ENCODE data around the gene SCN3B. TPM values are rescaled to one million over a fixed set of nuclear protein-coding genes. Genes with fewer than 3 reads are reported as not detected.

Gene SCN3B
- total and polyA plus RNA-seq, 2 of the 4 experiments (the other 2 are of a cell fraction): under 0.01 to 0.03 TPM

- no peak for TF ChIP-seq NFE2L2 (IDR thresholded peaks at IDR 0.05; ENCODE audit: low read depth, low read length)
Observed at GRCh38 chr11:123581651-123582399, 72.6 kb downstream of the SCN3B start (continued).

GRCh38 chr11:123580557-123581275, 73.7 kb downstream of the SCN3B start:
- Histone ChIP-seq H3K4ac (ENCODE audit: low read depth, low read length) (no peak overlapping the region), H4K5ac (ENCODE audit: low read depth, low read length) (no peak overlapping the region), H2AK5ac (ENCODE audit: low read depth, low read length) (no peak overlapping the region), H3K36me3 (ENCODE audit: control insufficient read depth, insufficient read depth, low read length) (no peaks in the 10 kb centered on the region), H3K9me1 (ENCODE audit: insufficient read depth, low read length) (peaks cover 4% of the 10 kb centered on the region), H3K27ac (ENCODE audit: insufficient read depth, low read length) (no peak overlapping the region), H2BK120ac (ENCODE audit: low read depth, low read length) (no peak overlapping the region), H2BK5ac (ENCODE audit: low read depth, low read length, poor library complexity, severe bottlenecking) (no peak overlapping the region), H2AK9ac (replicated peaks; ENCODE audit: low read depth, low read length, poor library complexity) (no peak overlapping the region), H3K56ac (ENCODE audit: extremely low read depth, insufficient read depth, low read length) (no peak overlapping the region), H2AFZ (replicated peaks; ENCODE audit: low read length, poor library complexity) (peak overlapping the region; percentile 33), H3K79me1 (ENCODE audit: low read depth in 1 of 2, low read length in 2 of 2) (0 out of 4 replicates have a peak, but pooled peaks cover 0 to 3% of the 10 kb centered on the region in 2 experiments), H3K4me1 (ENCODE audit: control insufficient read depth, insufficient read depth, low read length) (no peaks in the 10 kb centered on the region), H3K9ac (ENCODE audit: low read depth, low read length) (no peak overlapping the region), H3K23ac (ENCODE audit: low read depth, low read length) (no peak overlapping the region), H3K27me3 (ENCODE audit: control insufficient read depth, insufficient read depth, low read length) (no peaks in the 10 kb centered on the region), H4K91ac (ENCODE audit: insufficient read depth, low read depth, low read length) (no peak overlapping the region), H3K18ac (ENCODE audit: low read depth, low read length) (no peak overlapping the region), H4K20me1 (ENCODE audit: insufficient read depth, low read length) (peaks cover 4% of the 10 kb centered on the region; the same call in 1 of the 2 replicates), H2BK20ac (ENCODE audit: low read depth, low read length) (no peak overlapping the region), H4K8ac (ENCODE audit: low read depth in 2 of 2, low read length in 2 of 2) (no peak overlapping the region), H2BK15ac (ENCODE audit: low read depth, low read length) (no peak overlapping the region), H3K9me3 (ENCODE audit: control insufficient read depth, insufficient read depth, low read length) (no peaks in the 10 kb centered on the region), H3K4me3 (ENCODE audit: insufficient read depth, low read depth, low read length) (no peak overlapping the region), H3K14ac (replicated peaks; ENCODE audit: low read depth, low read length) (no peak overlapping the region), H3K4me2 (ENCODE audit: low read depth, low read length) (no peak overlapping the region)
- whole genome bisulfite sequencing, 2 experiments (ENCODE audit: extremely low coverage in 2 of 2, insufficient read length in 1 of 2): 3% methylated on average over 12 of the region's 25 CpGs; no CpG with 5 or more reads in 1 of the 2 experiments
- intact Hi-C loops (cut with micrococcal nuclease) (loop anchor here (1.0 kb wide), 1 partner anchor 127 kb away; no protein-coding TSS in a partner anchor), in situ Hi-C loops (cut with MboI; ENCODE audit: low sequenced_read_pairs) (loop anchor here (5.0 kb wide), 1 partner anchor 127 kb away; no protein-coding TSS in a partner anchor), dilution Hi-C loops (cut with HindIII; ENCODE audit: low sequenced_read_pairs, unreplicated experiment) (no loop called here)
- DNase-seq (peak; percentile 19), ATAC-seq (ENCODE audit: low read depth) (peak; percentile 92)
- TF ChIP-seq SMC3 (IDR thresholded peaks at IDR 0.05; ENCODE audit: low read depth, low read length) (peak; percentile 75), MAZ (IDR thresholded peaks at IDR 0.05; ENCODE audit: borderline replicate concordance, low read depth, low read length) (0 out of 2 replicates have a peak, but pooled peaks have one; percentile 23), FOS (IDR thresholded peaks at IDR 0.05; ENCODE audit: low read depth, low read length) (no peak), RAD21 (IDR thresholded peaks at IDR 0.05; ENCODE audit: low read length) (peak; percentile 76), RCOR1 (IDR thresholded peaks at IDR 0.05; ENCODE audit: insufficient replicate concordance, low read length) (peak; percentile 59)
- TF ChIP-seq, protein P1, sequence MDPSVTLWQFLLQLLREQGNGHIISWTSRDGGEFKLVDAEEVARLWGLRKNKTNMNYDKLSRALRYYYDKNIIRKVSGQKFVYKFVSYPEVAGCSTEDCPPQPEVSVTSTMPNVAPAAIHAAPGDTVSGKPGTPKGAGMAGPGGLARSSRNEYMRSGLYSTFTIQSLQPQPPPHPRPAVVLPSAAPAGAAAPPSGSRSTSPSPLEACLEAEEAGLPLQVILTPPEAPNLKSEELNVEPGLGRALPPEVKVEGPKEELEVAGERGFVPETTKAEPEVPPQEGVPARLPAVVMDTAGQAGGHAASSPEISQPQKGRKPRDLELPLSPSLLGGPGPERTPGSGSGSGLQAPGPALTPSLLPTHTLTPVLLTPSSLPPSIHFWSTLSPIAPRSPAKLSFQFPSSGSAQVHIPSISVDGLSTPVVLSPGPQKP (IDR thresholded peaks at IDR 0.05; ENCODE audit: borderline replicate concordance, low read depth, low read length): no peak
- TF ChIP-seq, protein P2, sequence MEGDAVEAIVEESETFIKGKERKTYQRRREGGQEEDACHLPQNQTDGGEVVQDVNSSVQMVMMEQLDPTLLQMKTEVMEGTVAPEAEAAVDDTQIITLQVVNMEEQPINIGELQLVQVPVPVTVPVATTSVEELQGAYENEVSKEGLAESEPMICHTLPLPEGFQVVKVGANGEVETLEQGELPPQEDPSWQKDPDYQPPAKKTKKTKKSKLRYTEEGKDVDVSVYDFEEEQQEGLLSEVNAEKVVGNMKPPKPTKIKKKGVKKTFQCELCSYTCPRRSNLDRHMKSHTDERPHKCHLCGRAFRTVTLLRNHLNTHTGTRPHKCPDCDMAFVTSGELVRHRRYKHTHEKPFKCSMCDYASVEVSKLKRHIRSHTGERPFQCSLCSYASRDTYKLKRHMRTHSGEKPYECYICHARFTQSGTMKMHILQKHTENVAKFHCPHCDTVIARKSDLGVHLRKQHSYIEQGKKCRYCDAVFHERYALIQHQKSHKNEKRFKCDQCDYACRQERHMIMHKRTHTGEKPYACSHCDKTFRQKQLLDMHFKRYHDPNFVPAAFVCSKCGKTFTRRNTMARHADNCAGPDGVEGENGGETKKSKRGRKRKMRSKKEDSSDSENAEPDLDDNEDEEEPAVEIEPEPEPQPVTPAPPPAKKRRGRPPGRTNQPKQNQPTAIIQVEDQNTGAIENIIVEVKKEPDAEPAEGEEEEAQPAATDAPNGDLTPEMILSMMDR (conservative IDR thresholded peaks at IDR 0.05; ENCODE audit: low read depth, low read length): peak; percentile 83
- ChIA-PET POLR2A (ENCODE audit: unreplicated experiment) (no interaction called here), CTCF (interaction anchor here (0.5 to 2.6 kb wide), 12 partner anchors 9 to 302 kb away, joined by 3 to 29 read pairs (median 4); no protein-coding TSS in a partner anchor)
- no TSS peak for BruUV-seq (replicated peaks)
